SK-N-SH (cell line): Measurements from ENCODE around the gene ELAC2. TPM values are rescaled to one million over a fixed set of nuclear protein-coding genes. Genes with fewer than 3 reads are reported as not detected.

Source experiments
- CTCF ChIA-PET: fragments of 300-600, 350-600 bp; formaldehyde crosslinking; extraction: SDS; loops from one replicate; lab custom pipeline; 2021; lab: Yijun Ruan, JAX
- POLR2A ChIA-PET: fragments of 350-600 bp; sonication (Branson Sonifier 250); formaldehyde crosslinking; extraction: SDS; loops from one replicate; lab custom pipeline; 2020; ENCODE audit warnings: antibody characterized with exemption, inconsistent platforms; lab: Yijun Ruan, JAX
- DNase-seq: peaks from one replicate; pipeline ENCODE4 v3.0.0; 2012
- H2AFZ ChIP-seq: fragments of 200-600 bp; sonication (generic); 2 replicates; pipeline ENCODE4 v1.8.1; 2016; ENCODE audit warnings: antibody characterized with exemption, mild to moderate bottlenecking, low read depth
- H3F3A ChIP-seq: fragments of 200-600 bp; sonication (generic); replicated peaks from 2 replicates; pipeline ENCODE3; 2016; ENCODE audit warnings: antibody characterized with exemption, mild to moderate bottlenecking; ENCODE audit not compliant: insufficient read depth
- H3K27ac ChIP-seq, 2 experiments: fragments of 200-500 bp in 1 of 2; fragments of 200-600 bp in 1 of 2; sonication (Bioruptor generic) in 1 of 2; sonication (generic), shearing (Covaris generic) in 1 of 2; 2 replicates each; pipeline versions ENCODE4 v1.5.1 to v1.6.1; 2014 to 2016; ENCODE audit warnings: low read depth in 2 of 2, inconsistent platforms in 1 of 2, low read length in 1 of 2, mild to moderate bottlenecking in 1 of 2, mixed read lengths in 1 of 2
- H3K27me3 ChIP-seq: fragments of 200-600 bp; sonication (generic), shearing (Covaris generic); 2 replicates; pipeline ENCODE4 v1.6.1; 2016; ENCODE audit warnings: mixed run types; ENCODE audit not compliant: insufficient read depth
- H3K36me3 ChIP-seq, 2 experiments: fragments of 200-500 bp in 1 of 2; fragments of 200-600 bp in 1 of 2; sonication (Bioruptor generic) in 1 of 2; sonication (generic) in 1 of 2; replicated peaks in 1 of 2; 2 replicates each; pipeline versions ENCODE3 to v1.5.1; 2014 to 2016; ENCODE audit warnings: low read length in 1 of 2, mild to moderate bottlenecking in 1 of 2; ENCODE audit not compliant: insufficient read depth in 2 of 2, control insufficient read depth in 1 of 2
- H3K4me1 ChIP-seq, 2 experiments: fragments of 200-500 bp in 1 of 2; fragments of 200-600 bp in 1 of 2; sonication (Bioruptor generic) in 1 of 2; sonication (generic), shearing (Covaris generic) in 1 of 2; 2 replicates each; pipeline versions ENCODE4 v1.5.1 to v1.6.1; 2014 to 2016; ENCODE audit warnings: low read depth in 1 of 2, low read length in 1 of 2, mixed run types in 1 of 2; ENCODE audit not compliant: insufficient read depth in 2 of 2, control insufficient read depth in 1 of 2
- H3K4me2 ChIP-seq: fragments of 200-600 bp; sonication (generic), shearing (Covaris generic); 2 replicates; pipeline ENCODE4 v1.6.1; 2017; ENCODE audit warnings: mixed run types
- H3K4me3 ChIP-seq, 2 experiments: fragments of 200-500 bp in 1 of 2; fragments of 200-600 bp in 1 of 2; sonication (Bioruptor generic) in 1 of 2; sonication (generic), shearing (Covaris generic) in 1 of 2; 2 replicates each; pipeline versions ENCODE4 v1.5.1 to v1.8.1; 2014 to 2016; ENCODE audit warnings: low read depth in 2 of 2, inconsistent platforms in 1 of 2, low read length in 1 of 2, mild to moderate bottlenecking in 1 of 2, mixed read lengths in 1 of 2, moderate library complexity in 1 of 2
- H3K79me2 ChIP-seq: fragments of 200-600 bp; sonication (generic); 2 replicates; pipeline ENCODE4 v1.8.1; 2017; ENCODE audit warnings: mild to moderate bottlenecking; ENCODE audit not compliant: insufficient read depth
- H3K9ac ChIP-seq: fragments of 200-600 bp; sonication (generic); 2 replicates; pipeline ENCODE4 v1.6.1; 2017; ENCODE audit warnings: mixed run types
- H3K9me2 ChIP-seq: fragments of 200-600 bp; sonication (generic); 2 replicates; pipeline ENCODE4 v1.6.1; 2017; ENCODE audit warnings: mixed run types
- H3K9me3 ChIP-seq: fragments of 200-600 bp; sonication (generic); 2 replicates; pipeline ENCODE4 v1.6.1; 2017; ENCODE audit warnings: mixed run types, mild to moderate bottlenecking, moderate library complexity
- H4K20me1 ChIP-seq: fragments of 200-600 bp; sonication (generic); 2 replicates; pipeline ENCODE4 v1.6.1; 2017; ENCODE audit warnings: mild to moderate bottlenecking, mixed run types; ENCODE audit not compliant: insufficient read depth
- CHD2 ChIP-seq: fragments of 150-350 bp; IDR thresholded peaks from 2 replicates; pipeline ENCODE4 v1.6.1; 2018; ENCODE audit warnings: low read length; ENCODE audit not compliant: partially characterized antibody
- EP300 ChIP-seq, 2 experiments: IDR thresholded peaks; 2 replicates each; pipeline versions ENCODE4 v1.4.0 to v1.6.1; 2012; ENCODE audit warnings: borderline replicate concordance in 1 of 2, low read depth in 1 of 2, low read length in 1 of 2
- FOSL2 ChIP-seq: IDR thresholded peaks from 2 replicates; pipeline ENCODE4 v1.4.0; 2012; ENCODE audit warnings: low read depth, mild to moderate bottlenecking, moderate library complexity, borderline replicate concordance
- RAD21 ChIP-seq: IDR thresholded peaks from 2 replicates; pipeline ENCODE4 v1.6.1; 2012; ENCODE audit warnings: mild to moderate bottlenecking, low read length
- SIN3A ChIP-seq: IDR thresholded peaks from 2 replicates; pipeline ENCODE4 v1.6.1; 2012; ENCODE audit warnings: low read depth, mild to moderate bottlenecking, low read length, moderate library complexity, borderline replicate concordance
- SMC3 ChIP-seq: IDR thresholded peaks from 2 replicates; pipeline ENCODE4 v1.6.1; 2012; ENCODE audit warnings: low read depth, low read length, improper control_type of control experiment
- TCF12 ChIP-seq: IDR thresholded peaks from 2 replicates; pipeline ENCODE4 v1.4.0; 2012
- TEAD4 ChIP-seq: IDR thresholded peaks from 2 replicates; pipeline ENCODE4 v1.4.0; 2012; ENCODE audit warnings: mild to moderate bottlenecking, borderline replicate concordance; ENCODE audit not compliant: insufficient read depth
- WGBS: methylation state at CpG from one replicate; pipeline ENCODE4 v1.1.6; 2017; ENCODE audit warnings: low lambda C conversion rate; 5-methylcytosine and 5-hydroxymethylcytosine counted together
- polyA plus RNA-seq, 3 experiments: library from polyadenylated mRNA; depleted of rRNA; stranded (reverse); fragments of >200 nt; gene quantifications; 2 replicates each; pipeline ENCODE4 v1.2.3, GENCODE V29; 2012
- TF ChIP-seq, protein P1 (sequence below): IDR thresholded peaks from 2 replicates; pipeline ENCODE4 v1.4.0; 2012; ENCODE audit warnings: low read depth, borderline replicate concordance
- TF ChIP-seq, protein P2 (sequence below): fragments of 150-350 bp; IDR thresholded peaks from 2 replicates; pipeline ENCODE4 v1.6.1; 2016; ENCODE audit warnings: mild to moderate bottlenecking, low read depth, low read length
- TF ChIP-seq, protein P3 (sequence below): IDR thresholded peaks from 2 replicates; pipeline ENCODE4 v1.4.0; 2012; ENCODE audit warnings: low read depth, borderline replicate concordance
- TF ChIP-seq, protein P4 (sequence below): IDR thresholded peaks from 2 replicates; pipeline ENCODE4; 2012

ELAC2 gene
- polyA plus RNA-seq, 1 of the 3 experiments (the other 2 are of a cell fraction): 77.6 TPM

DNA sequence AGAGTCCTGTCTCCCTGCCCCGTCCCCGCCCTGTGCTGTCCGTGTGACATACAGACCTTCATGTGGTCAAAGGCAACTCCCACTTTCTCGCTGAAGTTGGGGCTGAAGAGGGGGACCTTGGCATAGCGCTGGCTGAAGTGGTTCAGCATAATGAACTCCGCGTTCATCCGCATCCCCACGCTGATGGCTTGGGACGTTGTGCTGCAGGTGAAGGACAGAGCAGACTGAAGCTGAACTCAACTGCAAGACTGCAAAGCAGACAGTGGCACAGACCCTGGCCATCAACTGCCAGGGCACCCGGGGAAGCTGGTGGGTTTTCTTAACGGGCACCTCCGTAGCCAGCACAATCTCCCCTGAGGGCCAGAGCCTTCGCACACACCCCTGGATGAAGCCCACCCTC is 24.2 kb downstream of the ELAC2 start:
- no peak overlapping the region for H3K4me2 ChIP-seq
- H3K9me3 ChIP-seq: no peaks in the 10 kb centered on the region
- POLR2A ChIA-PET: no interaction called here
- H3K79me2 ChIP-seq: no peaks in the 10 kb centered on the region
- CTCF ChIA-PET: interaction anchor here (0.7 to 6.4 kb wide), 4 partner anchors 9 to 36 kb away, joined by 3 to 37 read pairs (median 3); no protein-coding TSS in a partner anchor
- H2AFZ ChIP-seq: no peak overlapping the region
- peaks cover 11 to 80% of the 10 kb centered on the region in 2 experiments for H3K36me3 ChIP-seq
- TF ChIP-seq EP300 (IDR thresholded peaks at IDR 0.05; ENCODE audit: borderline replicate concordance in 1 of 2, low read depth in 1 of 2, low read length in 1 of 2): no peak
- no peak for TF ChIP-seq SIN3A
- TF ChIP-seq FOSL2: no peak
- no peak for TF ChIP-seq CHD2
- no peak for TF ChIP-seq TCF12
- no peak overlapping the region for H3K9ac ChIP-seq
- no peaks in the 10 kb centered on the region for H3F3A ChIP-seq
- no peaks in the 10 kb centered on the region for H3K4me1 ChIP-seq
- DNase-seq: no peak
- no peak overlapping the region for H3K27ac ChIP-seq
- no peak overlapping the region for H3K4me3 ChIP-seq
- H4K20me1 ChIP-seq: no peaks in the 10 kb centered on the region
- H3K27me3 ChIP-seq: no peaks in the 10 kb centered on the region
- no peaks in the 10 kb centered on the region for H3K9me2 ChIP-seq
- WGBS: 78% methylated on average over 3 of the region's 14 CpGs

DNA sequence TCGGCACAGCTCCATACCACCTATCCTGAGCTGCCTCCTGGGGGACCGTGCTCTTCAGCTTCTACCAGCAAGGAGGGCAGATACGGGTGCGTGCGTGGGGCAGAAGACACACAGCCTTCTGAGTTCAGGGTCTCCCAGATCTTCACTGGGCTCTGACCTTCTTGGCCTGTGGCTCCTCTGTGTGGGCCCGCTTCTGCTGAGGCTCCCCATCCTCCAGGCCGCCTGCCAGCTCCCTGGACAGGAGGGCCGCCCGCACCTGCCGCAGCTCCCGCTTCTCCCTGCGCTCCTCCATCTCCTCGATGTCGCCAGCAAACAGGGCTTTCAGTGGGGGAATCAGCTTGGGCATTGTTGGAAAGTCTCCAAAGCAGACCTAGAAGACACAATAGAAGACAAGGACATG is 25.2 kb downstream of the ELAC2 start:
- TF ChIP-seq, protein P1, sequence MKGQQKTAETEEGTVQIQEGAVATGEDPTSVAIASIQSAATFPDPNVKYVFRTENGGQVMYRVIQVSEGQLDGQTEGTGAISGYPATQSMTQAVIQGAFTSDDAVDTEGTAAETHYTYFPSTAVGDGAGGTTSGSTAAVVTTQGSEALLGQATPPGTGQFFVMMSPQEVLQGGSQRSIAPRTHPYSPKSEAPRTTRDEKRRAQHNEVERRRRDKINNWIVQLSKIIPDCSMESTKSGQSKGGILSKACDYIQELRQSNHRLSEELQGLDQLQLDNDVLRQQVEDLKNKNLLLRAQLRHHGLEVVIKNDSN: no peak
- TF ChIP-seq, protein P2, sequence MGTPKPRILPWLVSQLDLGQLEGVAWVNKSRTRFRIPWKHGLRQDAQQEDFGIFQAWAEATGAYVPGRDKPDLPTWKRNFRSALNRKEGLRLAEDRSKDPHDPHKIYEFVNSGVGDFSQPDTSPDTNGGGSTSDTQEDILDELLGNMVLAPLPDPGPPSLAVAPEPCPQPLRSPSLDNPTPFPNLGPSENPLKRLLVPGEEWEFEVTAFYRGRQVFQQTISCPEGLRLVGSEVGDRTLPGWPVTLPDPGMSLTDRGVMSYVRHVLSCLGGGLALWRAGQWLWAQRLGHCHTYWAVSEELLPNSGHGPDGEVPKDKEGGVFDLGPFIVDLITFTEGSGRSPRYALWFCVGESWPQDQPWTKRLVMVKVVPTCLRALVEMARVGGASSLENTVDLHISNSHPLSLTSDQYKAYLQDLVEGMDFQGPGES: no peak
- TF ChIP-seq, protein P3, sequence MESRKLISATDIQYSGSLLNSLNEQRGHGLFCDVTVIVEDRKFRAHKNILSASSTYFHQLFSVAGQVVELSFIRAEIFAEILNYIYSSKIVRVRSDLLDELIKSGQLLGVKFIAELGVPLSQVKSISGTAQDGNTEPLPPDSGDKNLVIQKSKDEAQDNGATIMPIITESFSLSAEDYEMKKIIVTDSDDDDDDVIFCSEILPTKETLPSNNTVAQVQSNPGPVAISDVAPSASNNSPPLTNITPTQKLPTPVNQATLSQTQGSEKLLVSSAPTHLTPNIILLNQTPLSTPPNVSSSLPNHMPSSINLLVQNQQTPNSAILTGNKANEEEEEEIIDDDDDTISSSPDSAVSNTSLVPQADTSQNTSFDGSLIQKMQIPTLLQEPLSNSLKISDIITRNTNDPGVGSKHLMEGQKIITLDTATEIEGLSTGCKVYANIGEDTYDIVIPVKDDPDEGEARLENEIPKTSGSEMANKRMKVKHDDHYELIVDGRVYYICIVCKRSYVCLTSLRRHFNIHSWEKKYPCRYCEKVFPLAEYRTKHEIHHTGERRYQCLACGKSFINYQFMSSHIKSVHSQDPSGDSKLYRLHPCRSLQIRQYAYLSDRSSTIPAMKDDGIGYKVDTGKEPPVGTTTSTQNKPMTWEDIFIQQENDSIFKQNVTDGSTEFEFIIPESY: no peak
- TF ChIP-seq, protein P4, sequence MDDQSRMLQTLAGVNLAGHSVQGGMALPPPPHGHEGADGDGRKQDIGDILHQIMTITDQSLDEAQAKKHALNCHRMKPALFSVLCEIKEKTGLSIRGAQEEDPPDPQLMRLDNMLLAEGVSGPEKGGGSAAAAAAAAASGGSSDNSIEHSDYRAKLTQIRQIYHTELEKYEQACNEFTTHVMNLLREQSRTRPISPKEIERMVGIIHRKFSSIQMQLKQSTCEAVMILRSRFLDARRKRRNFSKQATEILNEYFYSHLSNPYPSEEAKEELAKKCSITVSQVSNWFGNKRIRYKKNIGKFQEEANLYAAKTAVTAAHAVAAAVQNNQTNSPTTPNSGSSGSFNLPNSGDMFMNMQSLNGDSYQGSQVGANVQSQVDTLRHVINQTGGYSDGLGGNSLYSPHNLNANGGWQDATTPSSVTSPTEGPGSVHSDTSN: no peak
- TF ChIP-seq SMC3: no peak
- no peak for TF ChIP-seq TEAD4
- no peak for TF ChIP-seq RAD21
- Histone ChIP-seq H3K9me2 (no peaks in the 10 kb centered on the region), H3F3A (no peaks in the 10 kb centered on the region), H3K4me3 (no peak overlapping the region), H3K27me3 (no peaks in the 10 kb centered on the region), H3K27ac (no peak overlapping the region), H4K20me1 (no peaks in the 10 kb centered on the region), H3K9ac (no peak overlapping the region), H3K9me3 (no peaks in the 10 kb centered on the region), H2AFZ (no peak overlapping the region), H3K4me1 (no peaks in the 10 kb centered on the region), H3K4me2 (no peak overlapping the region), H3K36me3 (peaks cover 5 to 70% of the 10 kb centered on the region in 2 experiments), H3K79me2 (no peaks in the 10 kb centered on the region)
- no peak for DNase-seq
- POLR2A ChIA-PET: no interaction called here
- 94% methylated on average over 12 of the region's 14 CpGs for WGBS
- CTCF ChIA-PET: interaction anchor here (1.2 to 6.4 kb wide), 3 partner anchors 11 to 37 kb away, joined by 3 to 37 read pairs (median 3); no protein-coding TSS in a partner anchor
